Thymus (tissue), 11 donors: ENCODE data around the gene DUSP5. TPM values are rescaled to one million over a fixed set of nuclear protein-coding genes. Genes with fewer than 3 reads are reported as not detected.

Experiments
- DNase-seq, 9 donors: peaks; one replicate each; pipeline ENCODE4 v3.0.0-alpha.2; 2013; ENCODE audit warnings: low spot score in 9 of 9, low read depth in 6 of 9, missing footprints in 1 of 9
- H3K27ac ChIP-seq, 2 donors: one replicate each; pipeline ENCODE4 v1.5.1; 2013; ENCODE audit warnings: control low read depth in 1 of 2, low read depth in 1 of 2, low read length in 1 of 2, mild to moderate bottlenecking in 1 of 2, moderate library complexity in 1 of 2
- H3K27me3 ChIP-seq, 2 donors: one replicate each; pipeline ENCODE4 v1.5.1; 2013; ENCODE audit warnings: low read length in 1 of 2; ENCODE audit not compliant: control insufficient read depth in 2 of 2, insufficient read depth in 1 of 2
- H3K36me3 ChIP-seq, 2 donors: one replicate each; pipeline ENCODE4 v1.5.1; 2013; ENCODE audit warnings: low read length in 1 of 2, mild to moderate bottlenecking in 1 of 2, moderate library complexity in 1 of 2; ENCODE audit not compliant: control insufficient read depth in 2 of 2, insufficient read depth in 2 of 2
- H3K4me1 ChIP-seq, 2 donors: one replicate each; pipeline ENCODE4 v1.5.1; 2013; ENCODE audit warnings: low read length in 2 of 2; ENCODE audit not compliant: control insufficient read depth in 2 of 2, insufficient read depth in 2 of 2
- H3K4me3 ChIP-seq, 2 donors: one replicate each; pipeline ENCODE4 v1.5.1; 2013; ENCODE audit warnings: low read length in 2 of 2, control low read depth in 1 of 2, mild to moderate bottlenecking in 1 of 2
- H3K9me3 ChIP-seq, 2 donors: one replicate each; pipeline ENCODE4 v1.5.1; 2013; ENCODE audit warnings: low read length in 1 of 2, mild to moderate bottlenecking in 1 of 2; ENCODE audit not compliant: control insufficient read depth in 2 of 2, insufficient read depth in 1 of 2
- WGBS: extraction: QIAGEN DNeasy Blood & Tissue Kit; methylation state at CpG from one replicate; pipeline ENCODE4 v1.1.7; 2013; 5-methylcytosine and 5-hydroxymethylcytosine counted together
- polyA plus RNA-seq: library from polyadenylated mRNA; stranded (reverse); fragments of 200-250 nt; gene quantifications from one replicate; pipeline ENCODE4 v1.2.3, GENCODE V29; 2013
- total RNA-seq: library from RNA; stranded (reverse); fragments of 120-200 nt; gene quantifications from one replicate; pipeline ENCODE4 v1.2.4, GENCODE V29; 2013
- donor health status: healthy.

Gene DUSP5
- total and polyA plus RNA-seq, 2 donors: 6.6 to 26.3 TPM

DNA sequence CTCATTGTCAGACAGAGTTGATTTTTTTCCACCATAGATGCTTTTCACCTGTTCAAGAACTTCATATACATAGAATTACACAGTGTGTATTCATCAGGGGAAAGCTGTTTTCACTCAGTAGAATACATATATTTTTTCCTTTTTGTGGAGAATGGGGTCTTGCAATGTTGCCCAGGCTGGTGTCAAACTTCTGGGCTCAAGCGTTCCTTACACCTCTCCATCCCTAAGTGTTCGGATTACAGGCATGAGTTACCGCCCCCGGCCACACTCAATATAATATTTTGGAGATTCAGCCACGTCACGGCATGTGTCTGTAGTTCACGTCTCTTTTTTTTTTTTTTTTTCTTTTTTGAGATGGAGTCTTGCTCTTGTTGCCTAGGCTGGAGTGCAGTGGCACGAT is 62.3 kb downstream of the DUSP5 start:
- no peaks in the 10 kb centered on the region for H3K9me3 ChIP-seq
- DNase-seq: no peak
- WGBS: 97% methylated on average over 8 of the region's 8 CpGs
- H3K4me1 ChIP-seq: peaks cover 0 to 7% of the 10 kb centered on the region in 2 donors
- H3K36me3 ChIP-seq: no peaks in the 10 kb centered on the region
- H3K27me3 ChIP-seq: no peaks in the 10 kb centered on the region
- no peak overlapping the region for H3K27ac ChIP-seq
- H3K4me3 ChIP-seq: no peak overlapping the region

Other genes with a start within 250 kb of the DUSP5 start
- gene SMNDC1, start 193.0 kb upstream of the DUSP5 start, total RNA-seq: 8.1 TPM
- gene SMNDC1, start 193.0 kb upstream of the DUSP5 start, polyA plus RNA-seq: 23.7 TPM
- gene SMC3, start 69.8 kb downstream of the DUSP5 start, total RNA-seq: 63.7 TPM
- 24.6 TPM for gene SMC3, start 69.8 kb downstream of the DUSP5 start, polyA plus RNA-seq
- 1.6 TPM for gene RBM20, start 146.4 kb downstream of the DUSP5 start, total RNA-seq
- gene RBM20, start 146.4 kb downstream of the DUSP5 start, polyA plus RNA-seq: 3.8 TPM